ENCODE measurements around the gene MACROH2A1.

Gene MACROH2A1

GRCh38 chr5:135349886-135350285 is 49.1 kb downstream of the MACROH2A1 start:
- no peak for DNase-seq (ENCODE audit: low spot score)
- in situ Hi-C loops (cut with MboI; ENCODE audit: low sequenced_read_pairs, unreplicated experiment), result no loop called here
- TF ChIP-seq CTCF (IDR thresholded peaks at IDR 0.05; ENCODE audit: borderline replicate concordance, control extremely low read depth, extremely low read depth, insufficient read depth, missing control alignments), result no peak

GRCh38 chr5:135349451-135349850 is 49.6 kb downstream of the MACROH2A1 start:
- in situ Hi-C loops (cut with MboI; ENCODE audit: low sequenced_read_pairs, unreplicated experiment), result no loop called here
- no peak for DNase-seq (ENCODE audit: low spot score)
- no peak for TF ChIP-seq CTCF (IDR thresholded peaks at IDR 0.05; ENCODE audit: borderline replicate concordance, control extremely low read depth, extremely low read depth, insufficient read depth, missing control alignments)

- no peak for TF ChIP-seq CTCF (IDR thresholded peaks at IDR 0.05; ENCODE audit: borderline replicate concordance, control extremely low read depth, extremely low read depth, insufficient read depth, missing control alignments)
- in situ Hi-C loops (cut with MboI; ENCODE audit: low sequenced_read_pairs, unreplicated experiment), result no loop called here
- DNase-seq (ENCODE audit: low spot score), result no peak
Measured at GRCh38 chr5:135348918-135349317, 50.1 kb downstream of the MACROH2A1 start.

GRCh38 chr5:135347392-135347791 is 51.6 kb downstream of the MACROH2A1 start:
- in situ Hi-C loops (cut with MboI; ENCODE audit: low sequenced_read_pairs, unreplicated experiment), result no loop called here
- DNase-seq (ENCODE audit: low spot score), result no peak
- no peak for TF ChIP-seq CTCF (IDR thresholded peaks at IDR 0.05; ENCODE audit: borderline replicate concordance, control extremely low read depth, extremely low read depth, insufficient read depth, missing control alignments)

GRCh38 chr5:135345956-135346731 is 52.9 kb downstream of the MACROH2A1 start:
- no peak for TF ChIP-seq CTCF (IDR thresholded peaks at IDR 0.05; ENCODE audit: borderline replicate concordance, control extremely low read depth, extremely low read depth, insufficient read depth, missing control alignments)
- in situ Hi-C loops (cut with MboI; ENCODE audit: low sequenced_read_pairs, unreplicated experiment), result no loop called here
- DNase-seq (ENCODE audit: low spot score), result no peak

GRCh38 chr5:135344349-135344748 is 54.7 kb downstream of the MACROH2A1 start:
- DNase-seq (ENCODE audit: low spot score), result no peak
- TF ChIP-seq CTCF (IDR thresholded peaks at IDR 0.05; ENCODE audit: borderline replicate concordance, control extremely low read depth, extremely low read depth, insufficient read depth, missing control alignments), result no peak
- in situ Hi-C loops (cut with MboI; ENCODE audit: low sequenced_read_pairs, unreplicated experiment), result no loop called here

All from GM13976 (cell line).